Measurements from ENCODE around the gene ROBO4. TPM values are rescaled to one million over a fixed set of nuclear protein-coding genes. Genes with fewer than 3 reads are reported as not detected.

The ROBO4 gene
- total and polyA plus RNA-seq, 2 donors (not counting 1 experiment from before 2014, with no cell fraction given): not detected

GRCh38 chr11:124892750-124893454 is 4.8 kb downstream of the ROBO4 start:
- intact Hi-C loops (cut with micrococcal nuclease): no loop called here
- peaks cover 39% of the 10 kb centered on the region for H3K27me3 Mint-ChIP-seq
- Histone ChIP-seq H4K20me1 (ENCODE audit: control insufficient read depth, insufficient read depth, low read length, poor library complexity, severe bottlenecking) (no peaks in the 10 kb centered on the region), H3K4me2 (replicated peaks; ENCODE audit: low read depth, low read length, poor library complexity, severe bottlenecking) (no peak overlapping the region), H3K79me2 (ENCODE audit: control insufficient read depth, insufficient read depth, low read length) (no peaks in the 10 kb centered on the region), H3K9ac (ENCODE audit: low read length) (no peak overlapping the region), H3K4me3 (ENCODE audit: control extremely low read depth in 1 of 5, extremely low read depth in 1 of 5, insufficient read depth in 1 of 5, low read depth in 2 of 5, low read length in 4 of 5) (no peak overlapping the region), H3K36me3 (replicated peaks in 1 of 2; ENCODE audit: control extremely low read depth in 1 of 2, control insufficient read depth in 1 of 2, extremely low read depth in 1 of 2, insufficient read depth in 2 of 2, low read length in 1 of 2) (no peaks in the 10 kb centered on the region), H3K27me3 (replicated peaks in 1 of 4; ENCODE audit: control extremely low read depth in 1 of 4, control insufficient read depth in 3 of 4, insufficient read depth in 4 of 4, low read length in 3 of 4) (peaks cover 0 to 6% (median 1%) of the 10 kb centered on the region in 4 experiments), H3K4me1 (ENCODE audit: control insufficient read depth in 2 of 2, insufficient read depth in 2 of 2, low read length in 2 of 2) (no peaks in the 10 kb centered on the region), H3K9me3 (ENCODE audit: control extremely low read depth in 1 of 3, control insufficient read depth in 2 of 3, insufficient read depth in 1 of 3, low read length in 2 of 3) (no peaks in the 10 kb centered on the region), H2AFZ (ENCODE audit: insufficient read depth, low read depth, low read length, poor library complexity, severe bottlenecking) (no peak overlapping the region), H3K27ac (ENCODE audit: low read length in 2 of 2) (no peak overlapping the region)
- no peaks in the 10 kb centered on the region for H3K4me1 Mint-ChIP-seq
- DNase-seq (no peak), ATAC-seq (ENCODE audit: low read depth) (no peak)
- no peak overlapping the region for H3K27ac Mint-ChIP-seq
- POLR2A ChIA-PET: no interaction called here
- TF ChIP-seq EZH2 (IDR thresholded peaks at IDR 0.05; ENCODE audit: borderline replicate concordance, insufficient read depth, low read depth, low read length, poor library complexity, severe bottlenecking): no peak
- no peak for TF ChIP-seq CTCF (IDR thresholded peaks at IDR 0.05)
- WGBS (ENCODE audit: insufficient coverage): 46% methylated on average over 8 of the region's 9 CpGs
- CTCF ChIA-PET: interaction anchor here (1.8 kb wide), 1 partner anchor 17 kb away, joined by 7 read pairs; no protein-coding TSS in a partner anchor
- H3K9me3 Mint-ChIP-seq (ENCODE audit: insufficient read depth): no peaks in the 10 kb centered on the region
- no peak overlapping the region for H3K4me3 Mint-ChIP-seq

DNA sequence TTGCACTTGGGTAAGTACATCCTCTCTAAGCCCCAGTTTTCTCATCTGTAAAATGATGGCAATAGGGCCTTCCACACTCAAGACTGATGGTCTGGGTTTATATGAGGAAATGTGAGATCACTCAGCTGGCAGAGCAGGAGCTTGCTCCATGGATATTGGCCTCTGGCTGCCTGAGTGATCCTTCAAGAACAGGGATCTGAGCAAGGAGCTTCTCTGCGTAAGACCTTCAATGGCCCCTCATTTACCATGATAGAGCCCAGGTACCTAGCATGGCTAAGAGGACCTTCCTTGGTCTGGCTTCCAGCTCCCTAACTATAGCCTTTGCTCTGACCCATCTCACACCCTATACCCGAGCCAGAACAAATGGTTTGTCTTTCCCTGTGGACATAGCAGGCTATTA is 5.5 kb downstream of the ROBO4 start:
- H3K4me1 Mint-ChIP-seq: no peaks in the 10 kb centered on the region
- POLR2A ChIA-PET: no interaction called here
- Histone ChIP-seq H3K79me2 (ENCODE audit: control insufficient read depth, insufficient read depth, low read length) (no peaks in the 10 kb centered on the region), H3K4me3 (ENCODE audit: control extremely low read depth in 1 of 5, extremely low read depth in 1 of 5, insufficient read depth in 1 of 5, low read depth in 2 of 5, low read length in 4 of 5) (no peak overlapping the region), H3K9ac (ENCODE audit: low read length) (no peak overlapping the region), H4K20me1 (ENCODE audit: control insufficient read depth, insufficient read depth, low read length, poor library complexity, severe bottlenecking) (no peaks in the 10 kb centered on the region), H3K9me3 (ENCODE audit: control extremely low read depth in 1 of 3, control insufficient read depth in 2 of 3, insufficient read depth in 1 of 3, low read length in 2 of 3) (no peaks in the 10 kb centered on the region), H3K36me3 (replicated peaks in 1 of 2; ENCODE audit: control extremely low read depth in 1 of 2, control insufficient read depth in 1 of 2, extremely low read depth in 1 of 2, insufficient read depth in 2 of 2, low read length in 1 of 2) (no peaks in the 10 kb centered on the region), H3K4me2 (replicated peaks; ENCODE audit: low read depth, low read length, poor library complexity, severe bottlenecking) (no peak overlapping the region), H2AFZ (ENCODE audit: insufficient read depth, low read depth, low read length, poor library complexity, severe bottlenecking) (no peak overlapping the region), H3K27ac (ENCODE audit: low read length in 2 of 2) (no peak overlapping the region), H3K27me3 (replicated peaks in 1 of 4; ENCODE audit: control extremely low read depth in 1 of 4, control insufficient read depth in 3 of 4, insufficient read depth in 4 of 4, low read length in 3 of 4) (peaks cover 0 to 6% (median 1%) of the 10 kb centered on the region in 4 experiments), H3K4me1 (ENCODE audit: control insufficient read depth in 2 of 2, insufficient read depth in 2 of 2, low read length in 2 of 2) (no peaks in the 10 kb centered on the region)
- 100% methylated on average over 2 of the region's 2 CpGs for WGBS (ENCODE audit: insufficient coverage)
- TF ChIP-seq CTCF (IDR thresholded peaks at IDR 0.05) (no peak), EZH2 (IDR thresholded peaks at IDR 0.05; ENCODE audit: borderline replicate concordance, insufficient read depth, low read depth, low read length, poor library complexity, severe bottlenecking) (no peak)
- H3K27ac Mint-ChIP-seq: no peak overlapping the region
- H3K27me3 Mint-ChIP-seq: peaks cover 33% of the 10 kb centered on the region
- no peaks in the 10 kb centered on the region for H3K9me3 Mint-ChIP-seq (ENCODE audit: insufficient read depth)
- CTCF ChIA-PET: interaction anchor here (1.8 kb wide), 1 partner anchor 16 kb away, joined by 7 read pairs; no protein-coding TSS in a partner anchor
- no peak for DNase-seq
- no peak overlapping the region for H3K4me3 Mint-ChIP-seq
- ATAC-seq (ENCODE audit: low read depth): no peak
- intact Hi-C loops (cut with micrococcal nuclease): no loop called here
